Glutamatergic neuron (in vitro differentiated cells): ENCODE results near the gene PTPRG. TPM values are rescaled to one million over a fixed set of nuclear protein-coding genes. Genes with fewer than 3 reads are reported as not detected.

Experiments
- DNase-seq: peaks from one replicate; pipeline ENCODE4 v3.0.0; 2022
- H3K27ac Mint-ChIP-seq: one replicate; pipeline ENCODE4 v1.8.0; 2020; ENCODE audit warnings: mild to moderate bottlenecking, mixed read lengths, inconsistent platforms; ENCODE audit not compliant: unreplicated experiment
- H3K27me3 Mint-ChIP-seq: one replicate; pipeline ENCODE4 v1.8.0; 2020; ENCODE audit warnings: mild to moderate bottlenecking, moderate library complexity, mixed read lengths, inconsistent platforms; ENCODE audit not compliant: unreplicated experiment
- H3K36me3 Mint-ChIP-seq: one replicate; pipeline ENCODE4 v1.8.0; 2020; ENCODE audit warnings: mild to moderate bottlenecking, mixed read lengths, inconsistent platforms; ENCODE audit not compliant: unreplicated experiment
- H3K4me1 Mint-ChIP-seq: one replicate; pipeline ENCODE4 v1.8.0; 2020; ENCODE audit warnings: mild to moderate bottlenecking, low read depth, mixed read lengths, inconsistent platforms; ENCODE audit not compliant: unreplicated experiment
- H3K4me3 Mint-ChIP-seq: one replicate; pipeline ENCODE4 v1.8.0; 2020; ENCODE audit warnings: mild to moderate bottlenecking, mixed read lengths, inconsistent platforms; ENCODE audit not compliant: unreplicated experiment
- H3K9me3 Mint-ChIP-seq: one replicate; pipeline ENCODE4 v1.8.0; 2020; ENCODE audit warnings: mild to moderate bottlenecking, moderate library complexity, mixed read lengths, inconsistent platforms; ENCODE audit not compliant: unreplicated experiment
- CTCF ChIP-seq: fragments of 200-600 bp; sonication (generic); IDR thresholded peaks from one replicate; pipeline ENCODE4 v1.5.0; 2021; ENCODE audit not compliant: partially characterized antibody, unreplicated experiment
- total RNA-seq: library from RNA; stranded (reverse); fragmentation: NEBNext Ultra II Directional; extraction: Animal tissue kit (Norgen Biotek cat#: 25700); gene quantifications from one replicate; pipeline ENCODE4 v1.2.1, GENCODE V29; 2021; ENCODE audit not compliant: unreplicated experiment

Gene PTPRG
- total RNA-seq, 1 donor from 2014 or later = 52.1 TPM

GRCh38 chr3:61808526-61808925, 247.2 kb downstream of the PTPRG start:
- DNase-seq = no peak
- Mint-ChIP-seq H3K27me3 (peaks cover 7% of the 10 kb centered on the region), H3K36me3 (no peaks in the 10 kb centered on the region), H3K27ac (peak overlapping the region; percentile 94), H3K4me3 (peak overlapping the region; percentile 55), H3K9me3 (peaks cover 8% of the 10 kb centered on the region), H3K4me1 (peaks cover 61% of the 10 kb centered on the region)
- no peak for TF ChIP-seq CTCF

DNA sequence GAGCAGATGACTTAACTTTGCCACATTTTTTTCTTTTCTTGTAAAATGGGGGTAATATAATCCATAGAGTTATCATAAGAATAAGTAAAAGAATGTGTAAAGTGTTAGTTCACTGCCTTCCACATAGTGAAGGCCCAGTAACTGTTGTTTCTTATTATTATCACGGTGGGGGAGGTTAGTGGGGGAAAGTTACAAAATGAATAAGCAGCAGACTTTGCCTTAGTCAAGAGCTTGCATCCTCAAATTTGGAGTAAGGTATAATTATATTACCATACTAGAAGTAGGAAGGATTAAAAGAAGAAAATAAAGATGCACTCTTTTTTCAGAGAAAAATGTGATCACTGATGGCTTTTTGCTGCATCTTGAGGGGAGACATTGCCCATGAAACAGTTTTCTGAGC, 247.6 kb downstream of the PTPRG start:
- Mint-ChIP-seq H3K27me3 (peaks cover 7% of the 10 kb centered on the region), H3K4me1 (peaks cover 56% of the 10 kb centered on the region), H3K27ac (peak overlapping the region; percentile 2), H3K4me3 (no peak overlapping the region), H3K9me3 (peaks cover 8% of the 10 kb centered on the region), H3K36me3 (no peaks in the 10 kb centered on the region)
- no peak for TF ChIP-seq CTCF
- no peak for DNase-seq

DNA sequence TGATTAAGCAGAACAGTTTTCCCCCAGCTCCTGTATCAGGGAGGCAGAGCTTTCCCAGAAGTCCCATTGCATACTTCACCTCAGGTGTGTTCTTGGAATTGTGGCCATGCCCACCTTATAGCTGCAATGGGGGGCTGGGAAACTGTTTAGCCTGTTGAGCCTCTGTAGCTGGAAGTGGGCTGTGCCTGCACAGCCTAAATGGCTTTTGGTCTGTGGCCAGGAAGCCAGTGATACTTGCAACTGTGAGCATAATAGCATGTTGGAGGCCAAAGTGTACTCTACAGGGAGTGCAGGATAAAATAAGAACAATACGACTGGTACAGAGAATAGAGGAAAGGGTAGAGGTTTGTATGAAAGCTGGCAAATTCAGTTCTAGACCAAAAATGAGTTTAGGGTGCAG, 248.5 kb downstream of the PTPRG start:
- peaks cover 51% of the 10 kb centered on the region for H3K4me1 Mint-ChIP-seq
- H3K9me3 Mint-ChIP-seq = peaks cover 8% of the 10 kb centered on the region
- no peak overlapping the region for H3K4me3 Mint-ChIP-seq
- no peaks in the 10 kb centered on the region for H3K36me3 Mint-ChIP-seq
- DNase-seq = no peak
- H3K27ac Mint-ChIP-seq = no peak overlapping the region
- peaks cover 7% of the 10 kb centered on the region for H3K27me3 Mint-ChIP-seq
- TF ChIP-seq CTCF = no peak

DNA sequence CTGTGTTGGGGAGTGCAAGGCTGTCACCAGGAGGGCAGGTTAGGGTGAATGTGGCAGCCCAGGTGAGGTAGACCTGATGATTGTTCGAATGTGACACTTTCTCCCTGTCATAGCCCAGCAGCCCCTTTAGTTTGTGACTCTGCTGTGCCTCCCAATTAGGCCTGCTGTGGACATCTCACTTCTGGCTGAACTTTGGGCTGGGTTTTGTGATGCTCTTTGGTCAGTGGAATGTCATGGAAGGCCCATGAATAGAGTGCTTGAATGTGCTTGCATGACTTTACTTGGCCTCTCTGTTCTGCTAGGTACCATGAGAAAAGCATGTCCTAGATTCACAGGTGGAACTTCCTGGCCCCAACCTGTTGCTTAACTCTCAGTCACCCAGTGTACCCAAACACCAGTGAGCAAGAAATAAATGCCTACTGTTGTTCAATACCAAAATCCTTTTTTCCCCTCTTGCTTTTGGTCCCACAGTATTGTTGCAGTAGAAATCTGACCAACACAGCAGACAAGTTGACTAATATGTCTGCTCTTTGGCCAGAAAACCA, 249.7 kb downstream of the PTPRG start:
- TF ChIP-seq CTCF = no peak
- H3K4me3 Mint-ChIP-seq = no peak overlapping the region
- H3K27ac Mint-ChIP-seq = no peak overlapping the region
- peaks cover 7% of the 10 kb centered on the region for H3K27me3 Mint-ChIP-seq
- DNase-seq = no peak
- H3K36me3 Mint-ChIP-seq = no peaks in the 10 kb centered on the region
- H3K4me1 Mint-ChIP-seq = peaks cover 40% of the 10 kb centered on the region
- H3K9me3 Mint-ChIP-seq = peaks cover 8% of the 10 kb centered on the region

- no peaks in the 10 kb centered on the region for H3K36me3 Mint-ChIP-seq
- H3K27ac Mint-ChIP-seq = no peak overlapping the region
- no peak for TF ChIP-seq CTCF
- DNase-seq = no peak
- peaks cover 8% of the 10 kb centered on the region for H3K9me3 Mint-ChIP-seq
- H3K4me3 Mint-ChIP-seq = no peak overlapping the region
- peaks cover 37% of the 10 kb centered on the region for H3K4me1 Mint-ChIP-seq
- peaks cover 7% of the 10 kb centered on the region for H3K27me3 Mint-ChIP-seq
Measured at GRCh38 chr3:61811652-61812051, 250.3 kb downstream of the PTPRG start.
